Measurements from ENCODE around the gene ATP13A3.

DNA sequence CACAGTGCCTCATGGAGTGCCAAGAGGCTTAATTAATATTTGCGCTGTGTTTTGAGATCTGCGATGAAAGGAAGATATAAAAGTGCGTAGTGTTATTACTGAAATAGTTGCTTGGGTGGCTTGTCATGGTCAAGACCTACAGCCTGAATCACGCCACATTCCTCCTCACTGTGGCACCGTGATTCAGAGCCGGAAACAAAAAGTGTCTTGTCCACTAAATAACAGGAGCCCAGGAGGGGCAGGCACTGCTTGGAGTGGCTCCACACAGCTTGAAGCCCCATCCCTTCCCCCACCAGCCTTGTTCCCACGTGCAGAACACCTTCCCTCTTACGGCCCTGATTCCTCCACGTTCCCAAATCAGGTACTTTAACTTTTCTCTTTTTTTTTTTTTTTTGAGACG lies 116.0 kb downstream of the ATP13A3 start:
- TF ChIP-seq, protein P1, sequence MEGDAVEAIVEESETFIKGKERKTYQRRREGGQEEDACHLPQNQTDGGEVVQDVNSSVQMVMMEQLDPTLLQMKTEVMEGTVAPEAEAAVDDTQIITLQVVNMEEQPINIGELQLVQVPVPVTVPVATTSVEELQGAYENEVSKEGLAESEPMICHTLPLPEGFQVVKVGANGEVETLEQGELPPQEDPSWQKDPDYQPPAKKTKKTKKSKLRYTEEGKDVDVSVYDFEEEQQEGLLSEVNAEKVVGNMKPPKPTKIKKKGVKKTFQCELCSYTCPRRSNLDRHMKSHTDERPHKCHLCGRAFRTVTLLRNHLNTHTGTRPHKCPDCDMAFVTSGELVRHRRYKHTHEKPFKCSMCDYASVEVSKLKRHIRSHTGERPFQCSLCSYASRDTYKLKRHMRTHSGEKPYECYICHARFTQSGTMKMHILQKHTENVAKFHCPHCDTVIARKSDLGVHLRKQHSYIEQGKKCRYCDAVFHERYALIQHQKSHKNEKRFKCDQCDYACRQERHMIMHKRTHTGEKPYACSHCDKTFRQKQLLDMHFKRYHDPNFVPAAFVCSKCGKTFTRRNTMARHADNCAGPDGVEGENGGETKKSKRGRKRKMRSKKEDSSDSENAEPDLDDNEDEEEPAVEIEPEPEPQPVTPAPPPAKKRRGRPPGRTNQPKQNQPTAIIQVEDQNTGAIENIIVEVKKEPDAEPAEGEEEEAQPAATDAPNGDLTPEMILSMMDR (IDR thresholded peaks at IDR 0.05) = no peak
- no peak for TF ChIP-seq EZH2 (IDR thresholded peaks at IDR 0.05; ENCODE audit: borderline replicate concordance, insufficient read depth, low read depth, low read length, poor library complexity, severe bottlenecking)

All from B cell (primary cell).